ENCODE measurements around the gene GRIN2D.
A peak's percentile ranks its signal among the peaks of the same experiment; 100 is the strongest.

The GRIN2D gene

DNA sequence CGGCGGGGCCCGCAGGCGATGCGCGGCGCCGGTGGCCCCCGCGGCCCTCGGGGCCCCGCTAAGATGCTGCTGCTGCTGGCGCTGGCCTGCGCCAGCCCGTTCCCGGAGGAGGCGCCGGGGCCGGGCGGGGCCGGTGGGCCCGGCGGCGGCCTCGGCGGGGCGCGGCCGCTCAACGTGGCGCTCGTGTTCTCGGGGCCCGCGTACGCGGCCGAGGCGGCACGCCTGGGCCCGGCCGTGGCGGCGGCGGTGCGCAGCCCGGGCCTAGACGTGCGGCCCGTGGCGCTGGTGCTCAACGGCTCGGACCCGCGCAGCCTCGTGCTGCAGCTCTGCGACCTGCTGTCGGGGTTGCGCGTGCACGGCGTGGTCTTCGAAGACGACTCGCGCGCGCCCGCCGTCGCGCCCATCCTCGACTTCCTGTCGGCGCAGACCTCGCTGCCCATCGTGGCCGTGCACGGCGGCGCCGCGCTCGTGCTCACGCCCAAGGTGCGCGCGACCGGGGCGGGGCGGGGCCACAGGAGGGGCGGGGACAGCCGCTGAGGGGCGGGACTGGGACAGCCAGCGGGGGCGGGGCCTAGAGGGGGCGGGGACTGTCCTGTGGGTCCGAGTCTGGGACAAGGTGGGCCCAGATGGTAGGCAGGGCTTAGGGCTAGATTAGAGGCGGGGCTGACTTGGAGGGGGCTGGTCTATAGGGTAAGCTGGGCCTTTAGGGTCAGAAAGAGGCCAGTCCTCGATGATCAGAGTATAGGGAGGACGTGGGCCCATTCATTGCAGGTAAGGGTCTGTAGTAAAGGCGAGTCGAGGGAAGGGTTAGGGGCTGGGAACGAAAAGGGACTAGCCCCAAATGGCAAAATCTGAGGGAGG is 5.1 kb downstream of the GRIN2D start:
- DNase-seq = peak; percentile 59 to 85 (median 68)

- DNase-seq = no peak
Observed at GRCh38 chr19:48400018-48400742, 6.7 kb downstream of the GRIN2D start.

- DNase-seq = no peak
Observed at GRCh38 chr19:48401287-48401686, 7.8 kb downstream of the GRIN2D start.

DNA sequence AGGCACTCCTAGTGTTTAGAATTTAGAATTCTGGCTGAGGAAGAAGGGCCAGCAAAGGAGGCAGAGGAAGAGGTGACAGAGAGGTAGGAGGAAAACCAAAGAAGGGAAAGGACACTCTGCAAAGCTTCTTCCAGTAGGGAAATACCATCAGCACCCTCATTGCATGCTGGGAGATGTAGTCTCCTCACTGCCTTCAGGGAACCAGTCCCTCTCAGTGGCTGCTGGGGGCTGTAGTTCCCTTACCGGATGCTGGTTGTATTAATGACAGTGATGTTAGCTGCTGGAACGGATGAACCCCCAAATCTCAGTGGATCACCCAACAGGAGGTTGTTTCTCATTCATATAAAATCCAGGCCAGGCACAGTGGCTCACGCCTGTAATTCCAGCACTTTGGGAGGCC is 10.1 kb downstream of the GRIN2D start:
- DNase-seq = peak in 1 of 4 experiments; percentile 9

GRCh38 chr19:48405010-48405659 is 11.7 kb downstream of the GRIN2D start:
- DNase-seq = no peak

GRCh38 chr19:48405850-48406249 is 12.4 kb downstream of the GRIN2D start:
- DNase-seq = no peak

DNA sequence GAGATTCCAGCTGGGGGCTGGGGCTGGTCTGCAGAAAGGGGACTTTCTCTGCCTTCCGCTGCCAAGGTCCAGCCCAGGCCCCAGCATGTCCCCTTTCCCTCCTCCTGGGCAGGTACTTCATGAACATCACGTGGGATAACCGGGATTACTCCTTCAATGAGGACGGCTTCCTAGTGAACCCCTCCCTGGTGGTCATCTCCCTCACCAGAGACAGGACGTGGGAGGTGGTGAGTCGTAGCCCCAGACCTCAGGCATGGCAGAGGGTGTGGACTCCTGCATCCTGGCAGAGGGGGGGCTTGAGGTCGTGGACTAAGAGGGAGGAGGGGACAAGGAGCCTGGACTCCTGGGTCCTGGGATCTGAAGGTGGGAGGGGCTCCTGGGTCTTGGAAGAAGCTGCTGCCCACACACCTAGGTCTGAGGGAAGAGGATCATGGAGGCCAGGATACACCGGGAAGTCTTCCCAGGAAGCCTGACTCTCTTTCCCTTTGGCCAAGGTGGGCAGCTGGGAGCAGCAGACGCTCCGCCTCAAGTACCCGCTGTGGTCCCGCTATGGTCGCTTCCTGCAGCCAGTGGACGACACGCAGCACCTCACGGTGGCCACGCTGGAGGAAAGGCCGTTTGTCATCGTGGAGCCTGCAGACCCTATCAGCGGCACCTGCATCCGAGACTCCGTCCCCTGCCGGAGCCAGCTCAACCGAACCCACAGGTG is 20.6 kb downstream of the GRIN2D start:
- DNase-seq = no peak

GRCh38 chr19:48415395-48415794 is 21.9 kb downstream of the GRIN2D start:
- DNase-seq = peak in 3 of 4 experiments; percentile 37 to 60 (median 40)

DNA sequence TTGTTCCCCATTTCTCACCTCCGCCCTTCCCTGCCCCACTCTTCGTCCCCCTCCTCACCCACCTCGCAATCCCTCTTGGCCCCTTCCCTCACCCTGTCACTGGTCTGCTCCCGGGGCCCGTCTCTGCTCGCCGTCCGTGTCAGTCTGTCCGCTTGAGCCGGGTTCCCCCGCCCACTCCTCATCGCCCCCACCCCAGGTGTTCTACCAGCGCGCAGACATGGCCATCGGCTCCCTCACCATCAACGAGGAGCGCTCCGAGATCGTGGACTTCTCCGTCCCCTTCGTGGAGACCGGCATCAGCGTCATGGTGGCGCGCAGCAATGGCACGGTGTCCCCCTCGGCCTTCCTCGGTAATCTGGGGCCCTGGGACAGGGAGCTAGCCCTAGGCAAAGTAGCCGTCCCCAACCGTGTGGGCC is 22.3 kb downstream of the GRIN2D start:
- no peak for DNase-seq

- no peak for DNase-seq
Observed at GRCh38 chr19:48417421-48417820, 24.0 kb downstream of the GRIN2D start.

DNA sequence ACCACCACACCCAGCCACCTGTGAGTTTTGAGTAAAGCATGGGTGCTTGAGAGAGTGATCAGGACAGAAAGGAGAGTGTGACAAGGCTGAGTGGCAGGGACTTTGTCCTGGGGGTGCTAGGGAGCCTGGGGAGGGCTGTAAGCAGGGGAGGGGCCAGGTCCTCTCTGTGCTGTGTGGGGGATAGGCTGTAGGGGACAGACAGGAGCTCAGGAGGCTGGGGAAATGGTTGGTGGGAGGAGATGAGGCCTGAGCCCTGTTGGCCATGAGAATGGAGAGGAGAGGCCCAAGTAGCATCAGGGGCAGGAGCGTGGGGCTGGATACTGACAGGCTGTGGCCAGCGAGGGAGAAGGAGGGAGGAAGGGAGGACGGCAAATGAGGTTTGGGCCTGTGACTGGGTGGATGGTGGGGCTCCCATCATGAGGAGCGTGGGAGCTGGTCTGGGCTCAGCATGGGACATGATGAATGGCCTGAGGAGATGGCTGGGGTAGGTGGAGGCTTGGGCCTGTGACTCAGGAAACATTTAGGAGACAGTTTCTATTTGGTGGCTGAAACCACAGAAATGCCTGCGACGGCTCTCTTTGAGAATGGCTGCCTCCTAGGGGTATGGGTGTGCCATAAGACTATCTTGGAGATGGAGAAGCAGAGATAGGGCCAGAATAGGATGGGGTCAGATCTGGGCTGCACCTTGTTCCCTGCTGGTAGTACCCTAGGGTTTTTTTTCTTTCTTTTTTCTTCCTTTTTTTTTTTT is 25.0 kb downstream of the GRIN2D start:
- DNase-seq = no peak

GRCh38 chr19:48419158-48419920 is 25.9 kb downstream of the GRIN2D start:
- peak in 1 of 4 experiments; percentile 43 for DNase-seq

GRCh38 chr19:48421548-48421947 is 28.1 kb downstream of the GRIN2D start:
- DNase-seq = no peak

- no peak for DNase-seq
Observed at GRCh38 chr19:48424694-48425219, 31.3 kb downstream of the GRIN2D start.

DNA sequence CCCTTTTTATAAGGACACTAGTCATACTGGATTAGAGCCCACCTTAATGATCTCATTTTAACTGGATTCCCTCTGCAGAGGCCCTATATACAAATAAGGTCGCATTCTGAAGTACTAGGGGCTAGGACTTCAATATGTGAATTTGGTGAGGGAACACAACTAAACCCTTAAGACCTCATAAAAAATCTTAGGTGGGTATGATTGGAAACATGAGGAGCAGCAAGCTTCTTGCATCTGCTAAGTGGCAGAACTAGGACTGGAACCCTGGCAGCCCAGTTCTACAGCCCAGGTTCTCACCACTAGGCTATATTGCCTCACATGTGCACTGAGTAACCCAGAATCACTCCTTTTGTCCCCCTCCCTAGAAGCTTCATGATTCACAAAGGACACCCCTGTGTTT is 35.2 kb downstream of the GRIN2D start:
- no peak for DNase-seq

DNA sequence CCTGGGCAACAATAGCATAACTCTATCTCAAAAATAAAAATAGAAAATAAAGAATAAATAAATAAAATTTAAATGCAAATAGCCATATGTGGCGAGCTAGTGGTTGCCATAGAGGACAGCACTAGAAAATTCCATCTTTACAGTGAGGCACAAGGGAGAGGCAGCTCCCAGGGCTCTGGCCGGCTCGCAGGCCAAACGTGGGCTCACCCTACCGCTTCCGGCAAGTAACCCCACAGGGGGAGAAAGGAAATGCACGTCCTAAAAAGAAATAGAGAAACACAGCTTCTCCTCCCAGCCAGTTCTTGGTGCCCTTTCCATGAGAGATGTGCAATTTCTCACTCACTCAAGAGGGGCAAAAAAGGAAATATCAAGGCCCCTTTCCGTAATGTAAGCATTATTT is 39.9 kb downstream of the GRIN2D start:
- no peak for DNase-seq

- no peak for DNase-seq
Observed at GRCh38 chr19:48436586-48436985, 43.1 kb downstream of the GRIN2D start.

GRCh38 chr19:48441360-48442050 is 48.0 kb downstream of the GRIN2D start:
- DNase-seq = no peak

DNA sequence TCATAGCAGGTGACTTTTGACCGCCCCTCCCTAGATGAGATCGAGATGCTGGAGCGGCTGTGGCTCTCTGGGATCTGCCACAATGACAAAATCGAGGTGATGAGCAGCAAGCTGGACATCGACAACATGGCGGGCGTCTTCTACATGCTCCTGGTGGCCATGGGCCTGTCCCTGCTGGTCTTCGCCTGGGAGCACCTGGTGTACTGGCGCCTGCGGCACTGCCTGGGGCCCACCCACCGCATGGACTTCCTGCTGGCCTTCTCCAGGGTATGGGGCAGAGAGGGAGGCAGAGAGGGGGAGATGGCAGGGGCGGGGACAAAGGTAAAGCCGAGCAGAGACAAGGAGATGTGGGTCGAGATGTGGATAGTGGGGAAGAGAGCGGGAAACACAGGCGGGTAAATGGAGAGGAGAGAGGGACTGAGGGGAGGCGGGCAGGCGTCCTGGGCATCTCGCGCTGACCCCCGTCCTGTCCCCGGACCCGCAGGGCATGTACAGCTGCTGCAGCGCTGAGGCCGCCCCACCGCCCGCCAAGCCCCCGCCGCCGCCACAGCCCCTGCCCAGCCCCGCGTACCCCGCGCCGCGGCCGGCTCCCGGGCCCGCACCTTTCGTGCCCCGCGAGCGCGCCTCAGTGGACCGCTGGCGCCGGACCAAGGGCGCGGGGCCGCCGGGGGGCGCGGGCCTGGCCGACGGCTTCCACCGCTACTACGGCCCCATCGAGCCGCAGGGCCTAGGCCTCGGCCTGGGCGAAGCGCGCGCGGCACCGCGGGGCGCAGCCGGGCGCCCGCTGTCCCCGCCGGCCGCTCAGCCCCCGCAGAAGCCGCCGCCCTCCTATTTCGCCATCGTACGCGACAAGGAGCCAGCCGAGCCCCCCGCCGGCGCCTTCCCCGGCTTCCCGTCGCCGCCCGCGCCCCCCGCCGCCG is 48.9 kb downstream of the GRIN2D start:
- no peak for DNase-seq

All from activated naive CD4-positive, alpha-beta T cell (primary cell).